ENCODE measurements around the gene GIGYF2.

GIGYF2 gene

DNA sequence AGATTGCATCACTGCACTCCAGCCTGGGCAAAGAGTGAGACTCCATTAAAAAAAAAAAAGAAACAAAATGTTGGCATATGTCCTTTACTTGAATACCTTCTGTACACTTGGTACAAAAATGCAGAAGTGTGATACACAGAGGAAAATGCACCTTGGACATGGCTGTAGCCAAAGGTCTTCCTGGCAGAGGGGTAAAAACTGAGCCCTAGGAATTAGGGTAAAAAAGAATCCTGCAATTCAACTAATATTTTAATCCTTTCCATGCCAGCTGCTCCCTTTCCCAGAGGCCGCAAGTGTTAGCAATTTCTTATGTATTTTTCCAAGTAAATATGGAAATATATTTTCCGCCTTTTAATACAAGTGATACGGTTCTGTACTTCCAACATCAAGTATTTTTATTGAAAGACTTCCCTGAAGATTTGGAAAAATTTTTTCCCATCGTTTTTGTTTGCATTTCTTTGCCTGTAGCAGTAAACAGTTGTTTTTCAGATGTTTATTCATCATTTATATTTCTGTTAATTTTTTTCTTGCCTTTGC, 53.1 kb downstream of the GIGYF2 start:
- Histone ChIP-seq H3K36me3 (ENCODE audit: control insufficient read depth, insufficient read depth, low read length) (peaks cover 49% of the 10 kb centered on the region), H3K4me3 (ENCODE audit: extremely low read depth, insufficient read depth, low read length, poor library complexity, severe bottlenecking) (no peak overlapping the region), H3K27ac (ENCODE audit: low read depth, low read length, severe bottlenecking) (no peak overlapping the region), H3K4me1 (ENCODE audit: control insufficient read depth, insufficient read depth, low read length, poor library complexity, severe bottlenecking) (no peaks in the 10 kb centered on the region), H3K9me3 (ENCODE audit: control insufficient read depth, low read length) (no peaks in the 10 kb centered on the region)
- WGBS, 2 experiments (ENCODE audit: insufficient coverage in 2 of 2), result no CpG with 5 or more reads among the region's 4 CpGs

DNA sequence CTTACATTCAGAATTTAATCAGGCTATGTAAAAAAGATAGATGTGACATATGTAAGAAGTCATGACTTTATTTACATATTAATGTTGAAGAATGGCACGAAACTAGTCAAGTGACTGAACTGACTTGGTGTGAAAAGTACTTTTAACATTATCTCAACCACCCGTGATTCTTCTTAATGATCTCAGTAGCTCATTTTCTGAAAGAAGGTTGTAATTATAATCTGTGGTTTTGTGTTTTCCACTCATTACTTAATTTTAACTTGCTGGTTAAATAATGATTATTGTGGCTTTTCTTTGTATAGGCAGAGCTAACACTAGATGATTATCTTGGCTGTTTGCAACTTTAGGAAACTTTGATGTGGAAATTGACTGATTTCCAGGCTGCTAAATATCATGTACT, 60.8 kb downstream of the GIGYF2 start:
- WGBS, 2 experiments (ENCODE audit: insufficient coverage in 2 of 2), result no CpG with 5 or more reads among the region's 2 CpGs
- H3K36me3 ChIP-seq (ENCODE audit: control insufficient read depth, insufficient read depth, low read length), result peaks cover 35% of the 10 kb centered on the region

DNA sequence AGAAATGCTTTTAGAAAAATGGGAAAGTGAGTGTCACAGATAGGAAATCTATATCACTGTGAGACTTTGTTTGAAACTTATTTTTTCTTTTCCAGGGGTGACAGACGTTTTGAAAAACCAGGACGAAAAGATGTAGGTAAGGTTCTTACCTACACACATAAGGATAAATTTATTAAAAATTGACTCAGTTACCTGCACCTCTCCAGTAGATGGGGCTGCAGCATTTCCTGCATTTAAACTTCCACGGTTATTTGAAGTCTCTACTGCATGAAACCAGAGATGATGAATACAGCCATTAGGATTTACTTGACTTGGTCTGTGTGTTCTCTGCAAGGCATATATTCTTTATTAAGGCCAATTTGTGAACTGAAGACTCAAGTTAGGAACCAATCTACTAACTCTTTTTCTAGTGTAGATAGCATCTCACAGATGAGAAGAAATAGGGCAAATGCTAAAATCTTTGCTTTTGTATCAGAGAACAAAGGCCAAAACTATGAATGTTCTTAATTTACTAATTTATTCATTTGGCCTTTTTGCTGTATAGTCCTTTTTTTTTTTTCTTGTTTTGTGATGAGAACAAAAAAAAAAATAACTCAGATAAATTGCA, 64.3 kb downstream of the GIGYF2 start:
- peaks cover 59% of the 10 kb centered on the region for H3K36me3 ChIP-seq (ENCODE audit: control insufficient read depth, insufficient read depth, low read length)
- no peaks in the 10 kb centered on the region for H3K9me3 ChIP-seq (ENCODE audit: control insufficient read depth, low read length)
- no peak overlapping the region for H3K4me3 ChIP-seq (ENCODE audit: extremely low read depth, insufficient read depth, low read length, poor library complexity, severe bottlenecking)
- no peaks in the 10 kb centered on the region for H3K4me1 ChIP-seq (ENCODE audit: control insufficient read depth, insufficient read depth, low read length, poor library complexity, severe bottlenecking)
- H3K27ac ChIP-seq (ENCODE audit: low read depth, low read length, severe bottlenecking), result no peak overlapping the region
- WGBS, 2 experiments (ENCODE audit: insufficient coverage in 2 of 2), result 80 to 100% methylated on average over 1 of the region's 3 CpGs

More for the DNA sequence above, 60.8 kb downstream of the GIGYF2 start:
- H3K27ac ChIP-seq (ENCODE audit: low read depth, low read length, severe bottlenecking), result no peak overlapping the region
- no peaks in the 10 kb centered on the region for H3K9me3 ChIP-seq (ENCODE audit: control insufficient read depth, low read length)
- no peaks in the 10 kb centered on the region for H3K4me1 ChIP-seq (ENCODE audit: control insufficient read depth, insufficient read depth, low read length, poor library complexity, severe bottlenecking)
- H3K4me3 ChIP-seq (ENCODE audit: extremely low read depth, insufficient read depth, low read length, poor library complexity, severe bottlenecking), result no peak overlapping the region

DNA sequence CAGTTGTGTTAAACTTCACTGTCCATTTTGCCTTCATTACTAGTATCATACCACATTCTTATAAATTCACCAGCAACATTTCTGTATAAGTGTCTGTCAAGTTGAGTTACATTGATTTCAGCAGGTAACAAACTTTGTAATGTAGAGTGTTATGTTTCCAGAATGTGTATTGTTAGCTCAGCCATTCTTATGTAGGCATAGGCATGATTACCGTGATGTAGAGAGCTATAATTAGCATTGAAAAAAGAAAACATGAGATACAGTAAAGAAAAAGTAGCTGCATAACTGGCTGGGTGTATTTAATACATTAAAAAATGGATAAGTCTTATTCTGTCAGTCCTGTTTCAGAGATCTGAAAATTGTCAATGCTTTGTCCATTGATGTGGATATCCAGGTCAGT, 70.7 kb downstream of the GIGYF2 start:
- H3K27ac ChIP-seq (ENCODE audit: low read depth, low read length, severe bottlenecking), result no peak overlapping the region
- WGBS, 2 experiments (ENCODE audit: insufficient coverage in 2 of 2), result 86 to 100% methylated on average over 1 of the region's 1 CpG
- peaks cover 45% of the 10 kb centered on the region for H3K36me3 ChIP-seq (ENCODE audit: control insufficient read depth, insufficient read depth, low read length)

DNA sequence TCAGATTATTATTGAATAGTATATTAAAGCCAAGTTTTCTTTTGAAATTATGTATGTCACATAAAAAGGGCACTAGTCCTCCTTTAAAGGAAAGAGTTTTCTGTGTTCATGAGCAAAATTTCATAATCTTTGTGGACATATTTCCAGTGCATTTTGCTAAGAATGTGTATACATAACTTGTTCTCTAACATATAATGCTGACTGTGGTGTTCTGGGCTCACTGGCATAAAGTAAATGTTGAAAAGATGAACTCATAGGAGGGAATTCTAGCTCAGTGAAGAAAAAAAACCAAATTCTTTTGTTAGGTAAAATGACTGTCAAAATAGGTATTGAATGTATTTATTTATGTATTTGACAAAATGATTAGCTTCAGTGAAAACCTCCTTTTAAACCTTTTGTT, 73.1 kb downstream of the GIGYF2 start:
- Histone ChIP-seq H3K4me1 (ENCODE audit: control insufficient read depth, insufficient read depth, low read length, poor library complexity, severe bottlenecking) (no peaks in the 10 kb centered on the region), H3K36me3 (ENCODE audit: control insufficient read depth, insufficient read depth, low read length) (peaks cover 33% of the 10 kb centered on the region), H3K4me3 (ENCODE audit: extremely low read depth, insufficient read depth, low read length, poor library complexity, severe bottlenecking) (no peak overlapping the region), H3K27ac (ENCODE audit: low read depth, low read length, severe bottlenecking) (no peak overlapping the region), H3K9me3 (ENCODE audit: control insufficient read depth, low read length) (no peaks in the 10 kb centered on the region)

More for the DNA sequence above, 70.7 kb downstream of the GIGYF2 start:
- Histone ChIP-seq H3K9me3 (ENCODE audit: control insufficient read depth, low read length) (no peaks in the 10 kb centered on the region), H3K4me3 (ENCODE audit: extremely low read depth, insufficient read depth, low read length, poor library complexity, severe bottlenecking) (no peak overlapping the region), H3K4me1 (ENCODE audit: control insufficient read depth, insufficient read depth, low read length, poor library complexity, severe bottlenecking) (no peaks in the 10 kb centered on the region)

DNA sequence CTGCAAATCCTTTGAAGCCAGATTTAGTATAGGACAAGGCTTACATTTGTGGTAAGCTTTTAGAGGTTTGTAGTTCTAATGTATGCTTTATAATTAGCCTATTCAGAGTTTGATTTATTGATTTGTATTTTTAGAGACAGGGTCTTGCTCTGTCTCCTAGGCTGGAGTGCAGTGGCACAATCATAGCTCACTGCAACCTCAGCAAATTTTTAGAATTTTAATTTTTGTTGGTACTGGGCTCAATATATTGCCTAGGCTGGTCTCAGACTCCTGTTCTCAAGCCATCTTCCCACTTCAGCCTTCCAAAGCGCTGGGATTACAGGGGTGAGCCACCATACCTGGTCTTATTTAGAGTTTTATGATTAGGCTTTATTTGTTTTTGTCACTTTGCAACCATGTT, 74.7 kb downstream of the GIGYF2 start:
- WGBS, 2 experiments (ENCODE audit: insufficient coverage in 2 of 2), result no CpG with 5 or more reads among the region's 1 CpG
- Histone ChIP-seq H3K4me1 (ENCODE audit: control insufficient read depth, insufficient read depth, low read length, poor library complexity, severe bottlenecking) (peaks cover 7% of the 10 kb centered on the region), H3K36me3 (ENCODE audit: control insufficient read depth, insufficient read depth, low read length) (peaks cover 24% of the 10 kb centered on the region), H3K9me3 (ENCODE audit: control insufficient read depth, low read length) (no peaks in the 10 kb centered on the region), H3K4me3 (ENCODE audit: extremely low read depth, insufficient read depth, low read length, poor library complexity, severe bottlenecking) (no peak overlapping the region), H3K27ac (ENCODE audit: low read depth, low read length, severe bottlenecking) (no peak overlapping the region)

DNA sequence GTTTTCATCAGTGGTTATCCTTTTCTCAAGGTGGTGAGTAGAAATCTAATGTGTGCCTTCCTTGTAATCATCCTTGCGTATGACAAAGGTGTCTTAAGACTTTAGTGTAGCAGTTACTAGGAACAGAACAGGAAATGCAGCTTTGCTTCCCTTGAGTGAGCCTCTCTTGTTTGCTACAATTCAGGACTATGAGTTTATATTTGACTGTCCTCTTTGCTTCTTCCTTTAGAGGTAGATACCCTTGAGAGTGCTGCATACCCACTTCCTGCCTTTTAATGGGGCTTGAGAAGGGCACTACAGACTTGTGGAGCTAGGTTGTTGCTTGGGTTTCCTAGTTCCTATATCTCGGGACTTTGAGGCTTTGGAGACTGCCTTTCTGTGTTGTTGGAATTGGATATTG, 75.4 kb downstream of the GIGYF2 start:
- H3K27ac ChIP-seq (ENCODE audit: low read depth, low read length, severe bottlenecking), result no peak overlapping the region
- no peaks in the 10 kb centered on the region for H3K9me3 ChIP-seq (ENCODE audit: control insufficient read depth, low read length)
- 100% methylated on average over 1 of the region's 2 CpGs; no CpG with 5 or more reads in 1 of the 2 experiments for WGBS, 2 experiments (ENCODE audit: insufficient coverage in 2 of 2)
- peaks cover 28% of the 10 kb centered on the region for H3K36me3 ChIP-seq (ENCODE audit: control insufficient read depth, insufficient read depth, low read length)
- no peak overlapping the region for H3K4me3 ChIP-seq (ENCODE audit: extremely low read depth, insufficient read depth, low read length, poor library complexity, severe bottlenecking)
- peaks cover 7% of the 10 kb centered on the region for H3K4me1 ChIP-seq (ENCODE audit: control insufficient read depth, insufficient read depth, low read length, poor library complexity, severe bottlenecking)

DNA sequence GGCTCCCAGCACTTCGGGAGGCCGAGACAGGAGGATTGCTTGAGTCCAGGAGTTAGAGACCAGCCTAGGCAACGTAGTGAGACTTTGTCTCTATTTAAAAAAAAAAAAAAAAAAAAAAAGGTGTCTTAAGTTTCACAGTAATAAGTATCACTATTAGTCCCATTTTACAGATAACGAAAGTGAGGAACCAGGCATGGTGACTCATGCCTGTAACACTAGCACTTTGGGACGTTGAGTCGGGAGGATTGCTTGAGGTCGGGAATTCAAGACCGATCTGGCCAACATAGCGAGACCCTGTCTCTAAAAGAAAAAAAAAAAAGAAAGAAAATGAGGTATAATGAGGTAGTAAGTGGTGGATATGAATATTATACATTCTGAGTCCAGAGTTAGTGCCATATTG, 76.7 kb downstream of the GIGYF2 start:
- H3K36me3 ChIP-seq (ENCODE audit: control insufficient read depth, insufficient read depth, low read length), result peaks cover 26% of the 10 kb centered on the region
- peaks cover 7% of the 10 kb centered on the region for H3K4me1 ChIP-seq (ENCODE audit: control insufficient read depth, insufficient read depth, low read length, poor library complexity, severe bottlenecking)
- no peak overlapping the region for H3K27ac ChIP-seq (ENCODE audit: low read depth, low read length, severe bottlenecking)
- no peak overlapping the region for H3K4me3 ChIP-seq (ENCODE audit: extremely low read depth, insufficient read depth, low read length, poor library complexity, severe bottlenecking)
- no peaks in the 10 kb centered on the region for H3K9me3 ChIP-seq (ENCODE audit: control insufficient read depth, low read length)
- WGBS, 2 experiments (ENCODE audit: insufficient coverage in 2 of 2), result 90 to 98% methylated on average over 6 of the region's 9 CpGs

DNA sequence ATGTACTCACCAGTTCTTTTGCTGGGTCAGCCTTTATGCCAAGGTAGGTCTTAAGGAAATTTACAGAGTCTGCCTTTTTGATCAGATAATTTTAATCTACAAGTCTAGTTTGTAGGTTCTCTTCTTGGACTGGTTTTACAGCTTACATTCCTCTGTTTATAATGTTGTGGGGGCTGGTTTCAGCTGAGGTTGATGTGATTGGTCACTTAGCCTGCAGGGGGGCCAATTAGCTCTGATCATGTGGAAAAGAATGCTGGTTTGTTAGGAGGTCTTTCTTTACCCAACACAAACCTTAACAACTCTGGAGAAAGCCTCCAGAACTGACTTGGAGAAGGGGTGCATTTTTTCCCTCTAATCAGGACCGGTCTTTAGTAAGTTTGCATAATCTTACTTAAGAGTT, 79.3 kb downstream of the GIGYF2 start, which contains the start of gene KCNJ13:
Gene KCNJ13, minus strand, starts transcription at position 131 of the 400 bp plus-strand sequence. CDS start 5,203 bp downstream, outside the sequence.
- no peak within 1 kb of the TSS for H3K4me3 ChIP-seq (ENCODE audit: extremely low read depth, insufficient read depth, low read length, poor library complexity, severe bottlenecking)
- peaks cover 33% of the 10 kb centered on the region for H3K36me3 ChIP-seq (ENCODE audit: control insufficient read depth, insufficient read depth, low read length)
- no peaks in the 10 kb centered on the region for H3K9me3 ChIP-seq (ENCODE audit: control insufficient read depth, low read length)
- H3K4me1 ChIP-seq (ENCODE audit: control insufficient read depth, insufficient read depth, low read length, poor library complexity, severe bottlenecking), result peaks cover 7% of the 10 kb centered on the region
- H3K27ac ChIP-seq (ENCODE audit: low read depth, low read length, severe bottlenecking), result no peak within 1 kb of the TSS
- WGBS, 2 experiments (ENCODE audit: insufficient coverage in 2 of 2), result 100% methylated on average over 1 of the region's 1 CpG; no CpG with 5 or more reads in 1 of the 2 experiments

DNA sequence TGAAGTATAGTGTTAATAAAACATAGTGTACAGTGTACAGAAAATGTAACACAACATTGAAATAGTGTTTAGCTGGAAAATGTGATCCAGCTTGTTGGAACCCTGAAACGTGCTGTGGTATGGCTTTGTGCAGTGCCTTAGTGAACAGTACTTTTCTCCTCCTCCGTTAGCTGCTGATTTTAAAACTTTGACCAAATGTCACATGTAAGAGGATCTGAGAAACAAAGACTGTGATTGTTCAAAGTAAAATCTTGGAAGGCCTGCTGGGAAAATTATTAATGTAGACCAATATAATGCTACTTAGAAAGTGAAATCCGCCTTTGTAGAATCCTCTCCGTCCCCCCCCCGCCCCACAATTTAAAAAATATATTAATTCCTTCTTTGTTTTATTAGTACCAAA, 80.1 kb downstream of the GIGYF2 start:
- WGBS, 2 experiments (ENCODE audit: insufficient coverage in 2 of 2), result 100% methylated on average over 1 of the region's 5 CpGs
- H3K9me3 ChIP-seq (ENCODE audit: control insufficient read depth, low read length), result no peaks in the 10 kb centered on the region
- peaks cover 32% of the 10 kb centered on the region for H3K36me3 ChIP-seq (ENCODE audit: control insufficient read depth, insufficient read depth, low read length)
- no peak overlapping the region for H3K27ac ChIP-seq (ENCODE audit: low read depth, low read length, severe bottlenecking)
- peaks cover 7% of the 10 kb centered on the region for H3K4me1 ChIP-seq (ENCODE audit: control insufficient read depth, insufficient read depth, low read length, poor library complexity, severe bottlenecking)
- H3K4me3 ChIP-seq (ENCODE audit: extremely low read depth, insufficient read depth, low read length, poor library complexity, severe bottlenecking), result no peak overlapping the region

DNA sequence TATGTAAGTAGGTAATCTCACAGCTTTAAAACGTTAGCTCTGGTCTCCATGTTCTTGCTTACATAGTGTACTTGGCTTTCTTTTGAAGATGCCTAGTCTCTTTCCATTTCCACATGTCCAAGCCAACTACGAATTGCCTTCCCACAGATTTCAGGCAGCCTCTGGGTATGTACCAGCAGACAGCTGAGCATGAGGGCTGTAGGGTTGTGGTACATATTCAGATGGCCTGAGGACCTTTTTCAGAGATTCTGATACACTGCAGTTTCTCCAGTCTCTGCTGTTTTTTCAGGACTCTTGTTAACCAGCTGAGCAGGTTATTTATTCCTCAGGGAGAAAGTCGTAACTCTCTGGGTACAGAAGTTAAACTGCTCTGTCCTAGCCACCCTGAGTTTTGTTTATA, 82.3 kb downstream of the GIGYF2 start:
- no peak overlapping the region for H3K27ac ChIP-seq (ENCODE audit: low read depth, low read length, severe bottlenecking)
- H3K4me3 ChIP-seq (ENCODE audit: extremely low read depth, insufficient read depth, low read length, poor library complexity, severe bottlenecking), result no peak overlapping the region
- WGBS, 2 experiments (ENCODE audit: insufficient coverage in 2 of 2), result 85 to 100% methylated on average over 2 of the region's 3 CpGs
- peaks cover 7% of the 10 kb centered on the region for H3K4me1 ChIP-seq (ENCODE audit: control insufficient read depth, insufficient read depth, low read length, poor library complexity, severe bottlenecking)
- H3K9me3 ChIP-seq (ENCODE audit: control insufficient read depth, low read length), result no peaks in the 10 kb centered on the region
- H3K36me3 ChIP-seq (ENCODE audit: control insufficient read depth, insufficient read depth, low read length), result peaks cover 34% of the 10 kb centered on the region

All from mesodermal cell (in vitro differentiated cells).